Ishikawa (cell line): ENCODE data around the gene RRM2.

Experiments
- CEBPB ChIP-seq: IDR thresholded peaks from 2 replicates; pipeline ENCODE4 v1.6.1; 2012
- CREB1 ChIP-seq: IDR thresholded peaks from 2 replicates; pipeline ENCODE4 v1.6.1; 2012; ENCODE audit warnings: low read depth
- EGR1 ChIP-seq: IDR thresholded peaks from 2 replicates; pipeline ENCODE4 v1.6.1; 2012
- EP300 ChIP-seq: IDR thresholded peaks from 2 replicates; pipeline ENCODE4 v1.6.1; 2012; ENCODE audit warnings: borderline replicate concordance
- FOXM1 ChIP-seq: IDR thresholded peaks from 2 replicates; pipeline ENCODE4 v1.6.1; 2012; ENCODE audit warnings: low read depth, borderline replicate concordance
- NFIC ChIP-seq: IDR thresholded peaks from 2 replicates; pipeline ENCODE4 v1.6.1; 2012
- RAD21 ChIP-seq: IDR thresholded peaks from 2 replicates; pipeline ENCODE4 v1.6.1; 2012; ENCODE audit warnings: low read depth
- REST ChIP-seq: IDR thresholded peaks from 2 replicates; pipeline ENCODE4 v1.6.1; 2012; ENCODE audit warnings: low read depth, mild to moderate bottlenecking
- TAF1 ChIP-seq: IDR thresholded peaks from 2 replicates; pipeline ENCODE4 v1.6.1; 2012; ENCODE audit warnings: low read depth, mild to moderate bottlenecking
- TCF12 ChIP-seq: IDR thresholded peaks from 2 replicates; pipeline ENCODE4 v1.6.1; 2012; ENCODE audit warnings: low read depth
- TEAD4 ChIP-seq: IDR thresholded peaks from 2 replicates; pipeline ENCODE4 v1.6.1; 2012
- YY1 ChIP-seq: IDR thresholded peaks from 2 replicates; pipeline ENCODE4 v1.6.1; 2012; ENCODE audit warnings: low read depth
- ZBTB7A ChIP-seq: IDR thresholded peaks from 2 replicates; pipeline ENCODE4 v1.6.1; 2012; ENCODE audit warnings: low read depth
- TF ChIP-seq, protein P1 (sequence below): IDR thresholded peaks from 2 replicates; pipeline ENCODE4 v1.6.1; 2012
- TF ChIP-seq, protein P2 (sequence below): IDR thresholded peaks from 2 replicates; pipeline ENCODE4 v1.6.1; 2012

The RRM2 gene

DNA sequence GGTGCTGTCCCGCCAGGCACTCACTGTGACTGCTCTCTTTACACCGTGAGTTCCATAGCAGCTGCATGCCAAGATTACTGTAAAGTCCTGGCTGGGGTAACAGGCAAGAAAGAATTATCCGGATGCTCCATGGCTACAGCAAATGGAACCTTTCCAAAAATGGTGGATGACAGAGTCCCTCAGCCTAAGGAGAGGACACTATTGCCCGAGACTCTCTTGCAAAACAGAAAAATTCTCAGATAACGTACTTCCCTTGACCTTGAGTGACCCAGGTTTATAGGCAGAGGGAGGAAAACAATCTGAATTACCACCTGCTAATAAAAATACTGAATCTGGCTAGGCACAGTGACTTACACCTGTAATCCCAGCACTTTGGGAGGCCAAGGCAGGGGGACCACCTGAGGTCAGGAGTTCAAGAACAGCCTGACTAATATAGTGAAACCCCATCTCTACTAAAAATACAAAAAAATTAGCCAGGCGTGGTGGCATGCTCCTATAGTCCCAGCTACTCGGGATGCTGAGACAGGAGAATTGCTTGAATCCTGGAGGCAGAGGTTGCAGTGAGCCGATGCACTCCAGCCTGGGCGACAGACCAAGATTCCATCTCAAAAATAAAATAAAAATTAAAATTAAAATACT is 46.8 kb upstream of the RRM2 start:
- TF ChIP-seq, protein P1, sequence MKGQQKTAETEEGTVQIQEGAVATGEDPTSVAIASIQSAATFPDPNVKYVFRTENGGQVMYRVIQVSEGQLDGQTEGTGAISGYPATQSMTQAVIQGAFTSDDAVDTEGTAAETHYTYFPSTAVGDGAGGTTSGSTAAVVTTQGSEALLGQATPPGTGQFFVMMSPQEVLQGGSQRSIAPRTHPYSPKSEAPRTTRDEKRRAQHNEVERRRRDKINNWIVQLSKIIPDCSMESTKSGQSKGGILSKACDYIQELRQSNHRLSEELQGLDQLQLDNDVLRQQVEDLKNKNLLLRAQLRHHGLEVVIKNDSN = no peak
- TF ChIP-seq ZBTB7A (no peak), TEAD4 (no peak), CEBPB (no peak), RAD21 (no peak)

GRCh38 chr2:10076511-10076910 is 46.0 kb upstream of the RRM2 start:
- TF ChIP-seq RAD21 = no peak
- TF ChIP-seq YY1 = no peak
- TF ChIP-seq TCF12 = no peak
- no peak for TF ChIP-seq CEBPB
- TF ChIP-seq TAF1 = no peak
- TF ChIP-seq REST = no peak
- TF ChIP-seq FOXM1 = no peak
- no peak for TF ChIP-seq EP300
- TF ChIP-seq, protein P2, sequence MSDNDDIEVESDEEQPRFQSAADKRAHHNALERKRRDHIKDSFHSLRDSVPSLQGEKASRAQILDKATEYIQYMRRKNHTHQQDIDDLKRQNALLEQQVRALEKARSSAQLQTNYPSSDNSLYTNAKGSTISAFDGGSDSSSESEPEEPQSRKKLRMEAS = no peak
- no peak for TF ChIP-seq EGR1
- TF ChIP-seq ZBTB7A = no peak
- TF ChIP-seq NFIC = no peak
- TF ChIP-seq, protein P1 = no peak
- no peak for TF ChIP-seq TEAD4
- TF ChIP-seq CREB1 = no peak

DNA sequence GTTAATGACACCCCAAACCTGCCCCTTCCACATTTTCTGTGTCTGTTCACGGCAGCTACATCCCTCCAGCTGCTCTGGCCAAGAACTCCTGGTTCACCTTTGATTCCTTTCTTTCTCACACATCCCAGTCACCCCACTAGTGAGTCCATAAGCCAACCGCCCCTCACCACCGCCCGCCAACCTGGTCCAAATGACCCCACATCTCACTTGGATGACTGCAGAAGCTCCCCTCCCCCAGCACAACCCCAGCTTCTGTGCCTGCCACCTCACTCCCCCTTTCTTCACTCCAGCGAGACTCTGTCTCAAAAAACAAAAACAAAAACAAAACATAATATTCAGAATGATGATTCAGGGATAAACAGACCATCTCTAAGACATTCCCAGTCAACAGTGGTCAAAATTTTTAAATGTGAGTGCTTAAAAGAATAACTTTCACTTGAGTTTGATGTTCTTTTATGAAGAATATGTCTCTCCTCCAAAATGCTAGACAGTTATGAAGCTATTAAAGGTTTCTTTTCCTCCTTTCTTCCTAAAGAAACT is 45.5 kb upstream of the RRM2 start:
- TF ChIP-seq EP300 = no peak
- TF ChIP-seq EGR1 = no peak

- TF ChIP-seq EP300 = no peak
- TF ChIP-seq TAF1 = no peak
- no peak for TF ChIP-seq ZBTB7A
- no peak for TF ChIP-seq EGR1
Observed at GRCh38 chr2:10078001-10078400, 44.5 kb upstream of the RRM2 start.

DNA sequence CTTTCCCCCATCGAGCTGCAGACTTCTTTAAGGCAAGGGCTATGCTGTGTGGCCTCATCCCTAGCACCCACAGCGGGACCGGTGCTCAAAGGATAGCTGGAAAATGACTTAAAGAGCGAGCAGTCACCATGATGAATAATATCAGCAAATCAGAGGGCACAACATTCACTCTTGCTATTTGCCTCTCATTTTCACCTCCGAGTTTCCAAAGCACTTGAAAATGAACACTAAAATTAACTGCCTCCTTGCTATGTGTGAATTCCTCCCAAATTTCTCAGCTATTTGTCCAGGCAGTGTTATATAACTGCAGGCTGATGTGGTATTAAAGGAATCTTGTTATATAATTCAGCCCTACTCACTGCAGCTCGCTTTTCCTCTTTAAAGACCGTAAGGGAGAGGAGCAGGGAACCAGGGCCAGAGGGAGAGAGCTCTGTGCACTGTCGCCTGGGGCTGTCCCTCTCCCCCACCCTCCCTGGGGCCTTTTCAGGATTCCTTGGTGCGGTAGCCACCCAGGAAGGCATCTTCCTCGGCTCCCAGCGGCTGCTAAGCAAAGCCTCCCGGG is 43.8 kb upstream of the RRM2 start:
- TF ChIP-seq FOXM1 (no peak), EP300 (no peak), NFIC (no peak), ZBTB7A (no peak), TCF12 (no peak), RAD21 (no peak), CEBPB (no peak), YY1 (no peak), TEAD4 (no peak), REST (no peak), EGR1 (no peak), CREB1 (no peak), TAF1 (no peak)
- TF ChIP-seq, protein P1 = no peak
- TF ChIP-seq, protein P2 = no peak
